ENCODE results near the gene CSTPP1.

The CSTPP1 gene

GRCh38 chr11:46972821-46973220, 36.3 kb downstream of the CSTPP1 start:
- Histone ChIP-seq H3K79me2 (ENCODE audit: control insufficient read depth, insufficient read depth, low read length, unreplicated experiment) (no peaks in the 10 kb centered on the region), H3K27me3 (ENCODE audit: insufficient read depth, low read length) (no peaks in the 10 kb centered on the region), H3K4me1 (ENCODE audit: control insufficient read depth, insufficient read depth, low read length, unreplicated experiment) (peaks cover 4% of the 10 kb centered on the region), H3K4me3 (ENCODE audit: low read depth, low read length) (no peak overlapping the region), H2AFZ (ENCODE audit: low read length, unreplicated experiment) (no peak overlapping the region), H3K36me3 (ENCODE audit: insufficient read depth, low read length) (no peaks in the 10 kb centered on the region), H3K27ac (ENCODE audit: low read depth, low read length) (no peak overlapping the region)

GRCh38 chr11:46976182-46976854, 39.8 kb downstream of the CSTPP1 start:
- H3K79me2 ChIP-seq (ENCODE audit: control insufficient read depth, insufficient read depth, low read length, unreplicated experiment) = peaks cover 3% of the 10 kb centered on the region
- no peak overlapping the region for H3K4me3 ChIP-seq (ENCODE audit: low read depth, low read length)
- H3K4me1 ChIP-seq (ENCODE audit: control insufficient read depth, insufficient read depth, low read length, unreplicated experiment) = peaks cover 14% of the 10 kb centered on the region
- H2AFZ ChIP-seq (ENCODE audit: low read length, unreplicated experiment) = no peak overlapping the region
- no peaks in the 10 kb centered on the region for H3K27me3 ChIP-seq (ENCODE audit: insufficient read depth, low read length)
- H3K27ac ChIP-seq (ENCODE audit: low read depth, low read length) = no peak overlapping the region
- H3K36me3 ChIP-seq (ENCODE audit: insufficient read depth, low read length) = no peaks in the 10 kb centered on the region

GRCh38 chr11:46977038-46977813, 40.7 kb downstream of the CSTPP1 start:
- Histone ChIP-seq H3K79me2 (ENCODE audit: control insufficient read depth, insufficient read depth, low read length, unreplicated experiment) (peaks cover 3% of the 10 kb centered on the region), H3K27me3 (ENCODE audit: insufficient read depth, low read length) (no peaks in the 10 kb centered on the region), H3K27ac (ENCODE audit: low read depth, low read length) (peak overlapping the region; percentile 52), H3K36me3 (ENCODE audit: insufficient read depth, low read length) (no peaks in the 10 kb centered on the region), H3K4me3 (ENCODE audit: low read depth, low read length) (no peak overlapping the region), H2AFZ (ENCODE audit: low read length, unreplicated experiment) (no peak overlapping the region), H3K4me1 (ENCODE audit: control insufficient read depth, insufficient read depth, low read length, unreplicated experiment) (peaks cover 14% of the 10 kb centered on the region)

- Histone ChIP-seq H3K27ac (ENCODE audit: low read depth, low read length) (peak overlapping the region; percentile 52), H2AFZ (ENCODE audit: low read length, unreplicated experiment) (no peak overlapping the region), H3K27me3 (ENCODE audit: insufficient read depth, low read length) (no peaks in the 10 kb centered on the region), H3K36me3 (ENCODE audit: insufficient read depth, low read length) (no peaks in the 10 kb centered on the region), H3K4me3 (ENCODE audit: low read depth, low read length) (no peak overlapping the region), H3K4me1 (ENCODE audit: control insufficient read depth, insufficient read depth, low read length, unreplicated experiment) (peaks cover 14% of the 10 kb centered on the region), H3K79me2 (ENCODE audit: control insufficient read depth, insufficient read depth, low read length, unreplicated experiment) (peaks cover 3% of the 10 kb centered on the region)
Measured at GRCh38 chr11:46978005-46978491, 41.5 kb downstream of the CSTPP1 start.

- Histone ChIP-seq H2AFZ (ENCODE audit: low read length, unreplicated experiment) (no peak overlapping the region), H3K27me3 (ENCODE audit: insufficient read depth, low read length) (no peaks in the 10 kb centered on the region), H3K4me1 (ENCODE audit: control insufficient read depth, insufficient read depth, low read length, unreplicated experiment) (peaks cover 14% of the 10 kb centered on the region), H3K27ac (ENCODE audit: low read depth, low read length) (no peak overlapping the region), H3K36me3 (ENCODE audit: insufficient read depth, low read length) (no peaks in the 10 kb centered on the region), H3K4me3 (ENCODE audit: low read depth, low read length) (no peak overlapping the region), H3K79me2 (ENCODE audit: control insufficient read depth, insufficient read depth, low read length, unreplicated experiment) (peaks cover 3% of the 10 kb centered on the region)
Measured at GRCh38 chr11:46979358-46979757, 42.8 kb downstream of the CSTPP1 start.

GRCh38 chr11:46981436-46981835, 44.9 kb downstream of the CSTPP1 start:
- H3K4me1 ChIP-seq (ENCODE audit: control insufficient read depth, insufficient read depth, low read length, unreplicated experiment) = peaks cover 17% of the 10 kb centered on the region
- H3K4me3 ChIP-seq (ENCODE audit: low read depth, low read length) = no peak overlapping the region
- peaks cover 3% of the 10 kb centered on the region for H3K79me2 ChIP-seq (ENCODE audit: control insufficient read depth, insufficient read depth, low read length, unreplicated experiment)
- H3K36me3 ChIP-seq (ENCODE audit: insufficient read depth, low read length) = no peaks in the 10 kb centered on the region
- no peak overlapping the region for H3K27ac ChIP-seq (ENCODE audit: low read depth, low read length)
- no peak overlapping the region for H2AFZ ChIP-seq (ENCODE audit: low read length, unreplicated experiment)
- no peaks in the 10 kb centered on the region for H3K27me3 ChIP-seq (ENCODE audit: insufficient read depth, low read length)

GRCh38 chr11:46982797-46983452, 46.4 kb downstream of the CSTPP1 start:
- Histone ChIP-seq H3K27me3 (ENCODE audit: insufficient read depth, low read length) (no peaks in the 10 kb centered on the region), H3K36me3 (ENCODE audit: insufficient read depth, low read length) (no peaks in the 10 kb centered on the region), H3K4me3 (ENCODE audit: low read depth, low read length) (no peak overlapping the region), H3K27ac (ENCODE audit: low read depth, low read length) (no peak overlapping the region), H2AFZ (ENCODE audit: low read length, unreplicated experiment) (no peak overlapping the region), H3K79me2 (ENCODE audit: control insufficient read depth, insufficient read depth, low read length, unreplicated experiment) (peaks cover 3% of the 10 kb centered on the region), H3K4me1 (ENCODE audit: control insufficient read depth, insufficient read depth, low read length, unreplicated experiment) (peaks cover 12% of the 10 kb centered on the region)

- H3K79me2 ChIP-seq (ENCODE audit: control insufficient read depth, insufficient read depth, low read length, unreplicated experiment) = peaks cover 3% of the 10 kb centered on the region
- H2AFZ ChIP-seq (ENCODE audit: low read length, unreplicated experiment) = no peak overlapping the region
- no peaks in the 10 kb centered on the region for H3K36me3 ChIP-seq (ENCODE audit: insufficient read depth, low read length)
- H3K4me1 ChIP-seq (ENCODE audit: control insufficient read depth, insufficient read depth, low read length, unreplicated experiment) = peaks cover 5% of the 10 kb centered on the region
- H3K27me3 ChIP-seq (ENCODE audit: insufficient read depth, low read length) = no peaks in the 10 kb centered on the region
- H3K27ac ChIP-seq (ENCODE audit: low read depth, low read length) = no peak overlapping the region
- H3K4me3 ChIP-seq (ENCODE audit: low read depth, low read length) = no peak overlapping the region
Measured at GRCh38 chr11:46983598-46983997, 47.0 kb downstream of the CSTPP1 start.

GRCh38 chr11:46984548-46984947, 48.0 kb downstream of the CSTPP1 start:
- Histone ChIP-seq H3K27ac (ENCODE audit: low read depth, low read length) (no peak overlapping the region), H3K36me3 (ENCODE audit: insufficient read depth, low read length) (0 out of 2 replicates have a peak, but pooled peaks cover 2% of the 10 kb centered on the region), H3K79me2 (ENCODE audit: control insufficient read depth, insufficient read depth, low read length, unreplicated experiment) (no peaks in the 10 kb centered on the region), H3K4me1 (ENCODE audit: control insufficient read depth, insufficient read depth, low read length, unreplicated experiment) (peaks cover 4% of the 10 kb centered on the region), H3K27me3 (ENCODE audit: insufficient read depth, low read length) (no peaks in the 10 kb centered on the region), H2AFZ (ENCODE audit: low read length, unreplicated experiment) (no peak overlapping the region), H3K4me3 (ENCODE audit: low read depth, low read length) (no peak overlapping the region)

- Histone ChIP-seq H3K4me1 (ENCODE audit: control insufficient read depth, insufficient read depth, low read length, unreplicated experiment) (peaks cover 4% of the 10 kb centered on the region), H3K79me2 (ENCODE audit: control insufficient read depth, insufficient read depth, low read length, unreplicated experiment) (no peaks in the 10 kb centered on the region), H3K36me3 (ENCODE audit: insufficient read depth, low read length) (0 out of 2 replicates have a peak, but pooled peaks cover 4% of the 10 kb centered on the region), H3K27me3 (ENCODE audit: insufficient read depth, low read length) (no peaks in the 10 kb centered on the region), H3K27ac (ENCODE audit: low read depth, low read length) (no peak overlapping the region), H2AFZ (ENCODE audit: low read length, unreplicated experiment) (no peak overlapping the region), H3K4me3 (ENCODE audit: low read depth, low read length) (no peak overlapping the region)
Measured at GRCh38 chr11:46984987-46985386, 48.4 kb downstream of the CSTPP1 start.
